OCI-LY7 (cell line): ENCODE measurements around the gene RFX5. TPM values are rescaled to one million over a fixed set of nuclear protein-coding genes. Genes with fewer than 3 reads are reported as not detected.
"Not testable (repeated sequence)": the region's sequence is repeated elsewhere in the genome, so short reads cannot be mapped to it uniquely, and the experiment has no call there.

Experiments used
- Bru-seq: library from RNA; stranded (reverse); fragments of 400-500 nt; gene quantifications from one replicate; lab custom pipeline; 2021; lab: Mats Ljungman, UMichigan
- BruChase-seq, 2 experiments: library from RNA; stranded (reverse); fragments of 400-500 nt; gene quantifications; one replicate each; lab custom pipeline; 2021; lab: Mats Ljungman, UMichigan
- BruUV-seq: library from RNA; stranded (reverse); fragments of 400-500 nt; replicated peaks from 2 replicates; lab custom pipeline; 2021; lab: Mats Ljungman, UMichigan
- CTCF ChIA-PET: fragments of 300-600 bp; sonication (Branson Sonifier 250); formaldehyde crosslinking; loops from one replicate; lab custom pipeline; 2022; ENCODE audit warnings: antibody characterized with exemption; ENCODE audit not compliant: unreplicated experiment; lab: Charles Lee
- POLR2A ChIA-PET: fragments of 300-600 bp; sonication (Branson Sonifier 250); formaldehyde crosslinking; loops from one replicate; lab custom pipeline; 2022; ENCODE audit warnings: antibody characterized with exemption; lab: Charles Lee
- DNase-seq: peaks from one replicate; pipeline ENCODE4 v3.0.0-alpha.2; 2015; ENCODE audit warnings: low spot score
- H2AFZ ChIP-seq: fragments of 200-600 bp; sonication (generic), shearing (Covaris generic); 2 replicates; pipeline ENCODE4 v1.6.1; 2014; ENCODE audit warnings: mild to moderate bottlenecking, antibody characterized with exemption, low read length, moderate library complexity
- H3K27ac ChIP-seq: fragments of 200-600 bp; sonication (generic); 2 replicates; pipeline ENCODE4 v1.5.1; 2014; ENCODE audit warnings: mixed run types, low read depth, mild to moderate bottlenecking, moderate library complexity, low read length, inconsistent platforms; ENCODE audit not compliant: poor library complexity, severe bottlenecking
- H3K36me3 ChIP-seq: fragments of 200-600 bp; sonication (generic); 2 replicates; pipeline ENCODE4 v1.6.1; 2014; ENCODE audit warnings: mild to moderate bottlenecking, antibody characterized with exemption, low read length, moderate library complexity, mixed read lengths; ENCODE audit not compliant: insufficient read depth
- H3K4me1 ChIP-seq: fragments of 200-600 bp; sonication (generic); 2 replicates; pipeline ENCODE4 v1.5.1; 2014; ENCODE audit warnings: mild to moderate bottlenecking, low read length; ENCODE audit not compliant: insufficient read depth, poor library complexity, severe bottlenecking
- H3K4me2 ChIP-seq: fragments of 200-600 bp; sonication (generic); 2 replicates; pipeline ENCODE4 v1.6.1; 2014; ENCODE audit warnings: mild to moderate bottlenecking, low read length
- H3K4me3 ChIP-seq: fragments of 200-600 bp; sonication (generic); 2 replicates; pipeline ENCODE4 v1.5.1; 2014; ENCODE audit warnings: mild to moderate bottlenecking, low read depth, low read length; ENCODE audit not compliant: poor library complexity, severe bottlenecking
- H3K79me2 ChIP-seq: fragments of 200-600 bp; sonication (generic); 2 replicates; pipeline ENCODE4 v1.6.1; 2016; ENCODE audit warnings: low read depth, mild to moderate bottlenecking, low read length, moderate library complexity, mixed read lengths; ENCODE audit not compliant: insufficient read depth
- H3K9me2 ChIP-seq: fragments of 200-600 bp; sonication (generic); 2 replicates; pipeline ENCODE4 v1.6.1; 2016; ENCODE audit warnings: mild to moderate bottlenecking, low read length, mixed read lengths; ENCODE audit not compliant: insufficient read depth
- H3K9me3 ChIP-seq: fragments of 200-600 bp; sonication (generic); 2 replicates; pipeline ENCODE4 v1.6.1; 2014; ENCODE audit warnings: mild to moderate bottlenecking, mixed run types, low read length, mixed read lengths
- H4K20me1 ChIP-seq: fragments of 200-600 bp; sonication (generic); 2 replicates; pipeline ENCODE4 v1.6.1; 2014; ENCODE audit warnings: mild to moderate bottlenecking, antibody characterized with exemption, low read length, moderate library complexity, mixed read lengths; ENCODE audit not compliant: insufficient read depth
- CTCF ChIP-seq: fragments of 200-600 bp; sonication (generic); conservative IDR thresholded peaks from 2 replicates; pipeline ENCODE4 v1.5.1; 2014; ENCODE audit warnings: mild to moderate bottlenecking, antibody characterized with exemption, low read length, moderate library complexity, mixed read lengths
- EZH2phosphoT487 ChIP-seq: fragments of 200-600 bp; sonication (generic); IDR thresholded peaks from 2 replicates; pipeline ENCODE4 v1.6.1; 2018; ENCODE audit warnings: low read depth, borderline replicate concordance, mild to moderate bottlenecking, mixed run types, antibody characterized with exemption, low read length, moderate library complexity, mixed read lengths
- intact Hi-C: fragments of 100-400 bp; cut with micrococcal nuclease; formaldehyde crosslinking; loops from one replicate; pipeline ENCODE4 v1.10.0; 2022; ENCODE audit not compliant: unreplicated experiment
- long read RNA-seq: library from polyadenylated mRNA; stranded (forward); transcript quantifications from one replicate; pipeline ENCODE4 v2.0.0, GENCODE V29; 2022
- total RNA-seq, 2 experiments: library from RNA; depleted of rRNA in 1 of 2; stranded (reverse); fragments of >200 nt in 1 of 2; shearing (Covaris generic) in 1 of 2; gene quantifications; 2 replicates each; pipeline ENCODE4 v1.2.3, GENCODE V29; 2014 to 2022

Gene RFX5
- total RNA-seq (2014; rRNA removed; shearing (Covaris generic)) = 99.7 and 122 TPM in 2 replicates
- total RNA-seq (2022) = 115 and 131 TPM in 2 replicates
- percentile 90 among the genes with signal in this experiment for Bru-seq, nascent RNA
- BruChase-seq, experiment 1, labeled RNA remaining after a 6-hour chase = percentile 95 among the genes with signal in this experiment
- BruChase-seq, experiment 2, labeled RNA remaining after a 2-hour chase = percentile 95 among the genes with signal in this experiment
- long read RNA-seq, transcript RFX5-201 (11 exons, 3,576 nt) = minor isoform, 18 of 172 reads
- long read RNA-seq, transcript RFX5-215 (11 exons, 2,355 nt) = major isoform, 73 of 172 reads
- long read RNA-seq, partial matches to known transcripts = 38 of 172 reads
- long read RNA-seq, other reads (novel, unspliced or antisense) = 42 of 172 reads

- peak; percentile 99 for DNase-seq
- POLR2A ChIA-PET = no interaction called here
- TF ChIP-seq EZH2phosphoT487 (no peak), CTCF (no peak)
- Histone ChIP-seq H3K36me3 (peaks cover 44% of the 10 kb centered on the region), H3K9me2 (no peaks in the 10 kb centered on the region), H3K4me2 (peak within 1 kb of the TSS; percentile 90), H3K4me1 (peaks cover 23% of the 10 kb centered on the region), H3K4me3 (peak within 1 kb of the TSS; percentile 97), H3K27ac (peak within 1 kb of the TSS; percentile 90), H2AFZ (peak within 1 kb of the TSS; percentile 92), H3K9me3 (peaks cover 10% of the 10 kb centered on the region), H4K20me1 (no peaks in the 10 kb centered on the region), H3K79me2 (peaks cover 18% of the 10 kb centered on the region; the same call in 1 of the 2 replicates)
- no TSS peak for BruUV-seq
- intact Hi-C loops = loop anchor here (2.0 to 5.0 kb wide), 3 partner anchors 52 to 165 kb away; partner anchors contain the start of genes CGN, PIP5K1A and PSMB4
- CTCF ChIA-PET = interaction anchor here (0.7 kb wide), 1 partner anchor 19 kb away, joined by 4 read pairs; the partner anchor contains the start of gene PI4KB
Measured at GRCh38 chr1:151346769-151347522, at the start of gene RFX5. RFX5 (minus strand) TSS chr1:151347252; CDS start chr1:151346320, 932 bp downstream.

DNA sequence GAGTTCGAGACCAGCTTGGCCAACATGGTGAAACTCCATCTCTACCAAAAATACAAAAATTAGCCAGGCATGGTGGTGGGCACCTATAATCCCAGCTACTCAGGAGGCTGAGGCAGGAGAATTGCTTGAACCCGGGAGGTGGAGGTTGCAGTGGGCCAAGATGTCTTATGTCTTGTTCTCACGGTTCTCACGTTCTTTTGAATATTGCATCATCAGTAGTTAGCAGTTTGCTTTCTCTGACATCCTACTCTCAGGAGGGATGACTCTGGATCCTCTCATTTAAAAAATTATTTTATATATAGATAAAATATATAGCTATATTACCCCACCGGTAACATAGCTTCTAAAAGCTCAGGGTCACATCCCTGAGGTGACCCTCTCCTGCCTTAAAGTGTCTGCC is 49.2 kb upstream of the RFX5 start:
- H3K4me3 ChIP-seq, H3K9me2 ChIP-seq, DNase-seq, H3K4me1 ChIP-seq, H3K9me3 ChIP-seq, H2AFZ ChIP-seq, H3K27ac ChIP-seq, CTCF ChIA-PET, intact Hi-C loops, H3K4me2 ChIP-seq, H4K20me1 ChIP-seq, BruUV-seq: not testable (repeated sequence)
- Histone ChIP-seq H3K36me3 (peaks cover 11% of the 10 kb centered on the region), H3K79me2 (peaks cover 19% of the 10 kb centered on the region)
- POLR2A ChIA-PET = interaction anchor here (0.5 to 0.6 kb wide), 2 partner anchors 115 to 488 kb away, joined by 3 to 5 read pairs; no protein-coding TSS in a partner anchor

- H4K20me1 ChIP-seq = no peaks in the 10 kb centered on the region
- H3K27ac ChIP-seq = no peak overlapping the region
- H2AFZ ChIP-seq = no peak overlapping the region
- POLR2A ChIA-PET = interaction anchor here (0.7 kb wide), 1 partner anchor 112 kb away, joined by 3 read pairs; no protein-coding TSS in a partner anchor
- H3K9me3 ChIP-seq = peaks cover 7% of the 10 kb centered on the region; the same call in 1 of the 2 replicates
- H3K36me3 ChIP-seq = no peaks in the 10 kb centered on the region
- no TSS peak for BruUV-seq
- H3K4me3 ChIP-seq = no peak overlapping the region
- CTCF ChIA-PET = no interaction called here
- H3K9me2 ChIP-seq = no peaks in the 10 kb centered on the region
- no peak for DNase-seq
- no peak overlapping the region for H3K4me2 ChIP-seq
- H3K4me1 ChIP-seq = no peaks in the 10 kb centered on the region
- H3K79me2 ChIP-seq = no peaks in the 10 kb centered on the region
- TF ChIP-seq CTCF = no peak
- TF ChIP-seq EZH2phosphoT487 = no peak
- intact Hi-C loops = no loop called here
Measured at GRCh38 chr1:151393583-151393982, 46.5 kb upstream of the RFX5 start.
